Measurements from ENCODE around the gene PBX4. TPM values are rescaled to one million over a fixed set of nuclear protein-coding genes. Genes with fewer than 3 reads are reported as not detected.

PBX4 gene
- total and polyA plus RNA-seq, 2 donors: 2.1 to 3.9 TPM

Other genes starting within 250 kb of the PBX4 start
- 15.8 TPM for gene GATAD2A, start 213.0 kb downstream of the PBX4 start, total RNA-seq
- gene GATAD2A, start 213.0 kb downstream of the PBX4 start, polyA plus RNA-seq: 22.9 TPM
- 0.85 TPM for gene TSSK6, start 103.1 kb downstream of the PBX4 start, total RNA-seq
- gene TSSK6, start 103.1 kb downstream of the PBX4 start, polyA plus RNA-seq: 1.8 TPM
- 74.7 TPM for gene NDUFA13, start 102.5 kb downstream of the PBX4 start, total RNA-seq
- gene NDUFA13, start 102.5 kb downstream of the PBX4 start, polyA plus RNA-seq: 318 TPM
- gene YJEFN3, start 89.8 kb downstream of the PBX4 start, total RNA-seq: 1.8 TPM
- 4.6 TPM for gene YJEFN3, start 89.8 kb downstream of the PBX4 start, polyA plus RNA-seq
- 0.32 TPM for gene CILP2, start 80.4 kb downstream of the PBX4 start, total RNA-seq
- gene CILP2, start 80.4 kb downstream of the PBX4 start, polyA plus RNA-seq: 0.32 TPM
- 4.1 TPM for gene LPAR2, start 9.5 kb upstream of the PBX4 start, total RNA-seq
- 4.9 TPM for gene LPAR2, start 9.5 kb upstream of the PBX4 start, polyA plus RNA-seq
- 3.6 TPM for gene GMIP, start 25.0 kb upstream of the PBX4 start, total RNA-seq
- gene GMIP, start 25.0 kb upstream of the PBX4 start, polyA plus RNA-seq: 6.2 TPM
- gene ATP13A1, start 45.0 kb upstream of the PBX4 start, total RNA-seq: 27.7 TPM
- gene ATP13A1, start 45.0 kb upstream of the PBX4 start, polyA plus RNA-seq: 35.5 TPM
- 9.5 TPM for gene ZNF101, start 50.2 kb upstream of the PBX4 start, total RNA-seq
- 4.3 TPM for gene ZNF101, start 50.2 kb upstream of the PBX4 start, polyA plus RNA-seq
- 30.1 TPM for gene ZNF14, start 114.4 kb upstream of the PBX4 start, total RNA-seq
- 5.0 TPM for gene ZNF14, start 114.4 kb upstream of the PBX4 start, polyA plus RNA-seq
- gene ZNF506, start 203.1 kb upstream of the PBX4 start, total RNA-seq: 71.4 TPM
- 8.8 TPM for gene ZNF506, start 203.1 kb upstream of the PBX4 start, polyA plus RNA-seq
- 17.9 TPM for gene ZNF253, start 247.2 kb upstream of the PBX4 start, total RNA-seq
- 4.2 TPM for gene ZNF253, start 247.2 kb upstream of the PBX4 start, polyA plus RNA-seq

All from urinary bladder (tissue), 2 donors.